HepG2 (cell line): Measurements from ENCODE around the gene CSNK1E. TPM values are rescaled to one million over a fixed set of nuclear protein-coding genes. Genes with fewer than 3 reads are reported as not detected.

Source experiments
- AHR ChIP-seq: IDR thresholded peaks from 2 replicates; pipeline ENCODE4 v1.6.1; 2018; ENCODE audit warnings: missing genetic modification reagents, missing compliant biosample characterization
- ETV6 ChIP-seq: sonication (generic); formaldehyde crosslinking; conservative IDR thresholded peaks from 2 replicates; pipeline ENCODE4 v1.4.0; 2020; ENCODE audit warnings: missing genetic modification reagents
- HDAC1 ChIP-seq: sonication (generic); formaldehyde crosslinking; IDR thresholded peaks from 2 replicates; pipeline ENCODE4 v1.5.1; 2020; ENCODE audit warnings: mild to moderate bottlenecking, missing genetic modification reagents
- IKZF4 ChIP-seq: sonication (generic); formaldehyde crosslinking; IDR thresholded peaks from 2 replicates; pipeline ENCODE4 v1.5.1; 2020; ENCODE audit warnings: borderline replicate concordance, mild to moderate bottlenecking, low read depth, missing genetic modification reagents; ENCODE audit errors: not compliant biosample characterization
- MED1 ChIP-seq: sonication (generic); formaldehyde crosslinking; IDR thresholded peaks from 2 replicates; pipeline ENCODE4 v1.4.0; 2020; ENCODE audit warnings: missing genetic modification reagents
- MYC ChIP-seq: sonication (generic); formaldehyde crosslinking; IDR thresholded peaks from 2 replicates; pipeline ENCODE4 v1.9.0; 2021; ENCODE audit warnings: missing genetic modification reagents, borderline replicate concordance
- NR2F6 ChIP-seq, 2 experiments: IDR thresholded peaks; 2 replicates each; pipeline ENCODE4 v1.6.1; 2016; ENCODE audit warnings: antibody characterized with exemption in 1 of 2, mild to moderate bottlenecking in 1 of 2
- RNF2 ChIP-seq: fragments of 450-650 bp; conservative IDR thresholded peaks from 2 replicates; pipeline ENCODE4 v1.6.1; 2016; ENCODE audit warnings: low read depth
- SALL1 ChIP-seq: sonication (generic); formaldehyde crosslinking; IDR thresholded peaks from 2 replicates; pipeline ENCODE4 v1.8.0; 2022; ENCODE audit warnings: mild to moderate bottlenecking, missing genetic modification reagents
- SAP130 ChIP-seq: IDR thresholded peaks from 2 replicates; pipeline ENCODE4 v1.6.1; 2016; ENCODE audit warnings: low read depth
- SP1 ChIP-seq, 2 experiments: fragments of 450-650 bp in 1 of 2; sonication (generic) in 1 of 2; formaldehyde crosslinking in 1 of 2; IDR thresholded peaks; 2 replicates each; pipeline versions ENCODE4 v1.4.0 to v1.6.1; 2016 to 2020; ENCODE audit warnings: missing genetic modification reagents in 1 of 2
- TFE3 ChIP-seq: IDR thresholded peaks from 2 replicates; pipeline ENCODE4 v1.6.1; 2016
- ZNF275 ChIP-seq: sonication (generic); formaldehyde crosslinking; IDR thresholded peaks from 2 replicates; pipeline ENCODE4 v1.8.0; 2022; ENCODE audit warnings: missing genetic modification reagents, mild to moderate bottlenecking, inconsistent platforms, borderline replicate concordance
- ZNF414 ChIP-seq: sonication (generic); formaldehyde crosslinking; IDR thresholded peaks from 2 replicates; pipeline ENCODE4 v1.5.0; 2020; ENCODE audit warnings: missing genetic modification reagents
- ZNF549 ChIP-seq: sonication (generic); formaldehyde crosslinking; IDR thresholded peaks from 2 replicates; pipeline ENCODE4 v1.5.0; 2020; ENCODE audit warnings: missing genetic modification reagents
- ZNF687 ChIP-seq: sonication (generic); formaldehyde crosslinking; IDR thresholded peaks from 2 replicates; pipeline ENCODE4 v1.5.1; 2020; ENCODE audit warnings: mild to moderate bottlenecking, missing genetic modification reagents, moderate library complexity
- ZNF691 ChIP-seq: sonication (generic); formaldehyde crosslinking; IDR thresholded peaks from 2 replicates; pipeline ENCODE4 v1.4.0; 2020; ENCODE audit warnings: missing genetic modification reagents, low read depth, mild to moderate bottlenecking, borderline replicate concordance
- ZNF746 ChIP-seq: sonication (generic); formaldehyde crosslinking; IDR thresholded peaks from 2 replicates; pipeline ENCODE4 v1.8.0; 2022; ENCODE audit warnings: mild to moderate bottlenecking, missing genetic modification reagents
- ZNF773 ChIP-seq: sonication (generic); formaldehyde crosslinking; IDR thresholded peaks from 2 replicates; pipeline ENCODE4 v1.4.0; 2020; ENCODE audit warnings: missing genetic modification reagents, borderline replicate concordance
- ZSCAN20 ChIP-seq: sonication (generic); formaldehyde crosslinking; IDR thresholded peaks from 2 replicates; pipeline ENCODE4 v1.4.0; 2020; ENCODE audit warnings: missing genetic modification reagents, mild to moderate bottlenecking, borderline replicate concordance
- ZSCAN22 ChIP-seq: sonication (generic); formaldehyde crosslinking; IDR thresholded peaks from 2 replicates; pipeline ENCODE4 v1.4.0; 2020; ENCODE audit warnings: mild to moderate bottlenecking, missing genetic modification reagents
- polyA plus RNA-seq, 8 experiments: library from polyadenylated mRNA; depleted of rRNA in 3 of 8; stranded (reverse) in 7 of 8; unstranded in 1 of 8; fragments of >200 nt; fragmentation: Illumina TruSeq in 4 of 8; extraction: Trizol in 4 of 8; gene quantifications; 2 replicates each; pipeline versions ENCODE4 v1.2.1 to v1.2.3, GENCODE V29; 2011 to 2016; ENCODE audit warnings: low read depth in 4 of 8, missing spikeins in 1 of 8, mixed read lengths in 1 of 8; ENCODE audit not compliant: insufficient read depth in 1 of 8
- total RNA-seq, 5 experiments: library from RNA; depleted of rRNA; stranded (reverse); fragments of >200 nt; fragmentation: Illumina TruSeq; extraction: Trizol; gene quantifications; 2 replicates each; pipeline ENCODE4 v1.2.3, GENCODE V29; 2016; ENCODE audit warnings: low read depth in 1 of 5

Gene CSNK1E
- total and polyA plus RNA-seq, 2 of the 13 experiments (the other 11 are each of a cell fraction or from before 2014, with no cell fraction given), result 34.7 to 129 TPM

- TF ChIP-seq ZNF414 (CRISPR knock-in tag), result peak; percentile 76
- TF ChIP-seq ZNF549 (CRISPR knock-in tag), result no peak
- peak; percentile 88 for TF ChIP-seq MYC (CRISPR knock-in tag)
- TF ChIP-seq MED1 (CRISPR knock-in tag), result peak; percentile 53
- TF ChIP-seq ZNF746 (CRISPR knock-in tag), result 0 out of 2 replicates have a peak, but pooled peaks have one; percentile 55
- 0 out of 2 replicates have a peak, but pooled peaks have one; percentile 11 for TF ChIP-seq AHR (CRISPR knock-in tag)
- TF ChIP-seq ZNF773 (CRISPR knock-in tag), result no peak
- peak; percentile 66 for TF ChIP-seq ZNF687
- TF ChIP-seq ZNF691 (CRISPR knock-in tag), result 0 out of 2 replicates have a peak, but pooled peaks have one; percentile 13
- no peak for TF ChIP-seq ZNF275 (CRISPR knock-in tag)
- no peak for TF ChIP-seq SP1 (IDR thresholded peaks at IDR 0.05)
- no peak for TF ChIP-seq SP1 (CRISPR knock-in tag; IDR thresholded peaks at IDR 0.05)
- peak; percentile 19; the same call in 1 of the 2 replicates for TF ChIP-seq HDAC1
- peak; percentile 72 for TF ChIP-seq IKZF4 (CRISPR knock-in tag)
- no peak for TF ChIP-seq ZSCAN22 (CRISPR knock-in tag)
- TF ChIP-seq ZSCAN20 (CRISPR knock-in tag), result 0 out of 2 replicates have a peak, but pooled peaks have one; percentile 52
- TF ChIP-seq SALL1 (CRISPR knock-in tag), result peak; percentile 73
- TF ChIP-seq RNF2, result no peak
- peak; percentile 91 for TF ChIP-seq SAP130 (CRISPR knock-in tag)
- no peak for TF ChIP-seq NR2F6 (IDR thresholded peaks at IDR 0.05)
- peak; percentile 25; the same call in 1 of the 2 replicates for TF ChIP-seq NR2F6 (CRISPR knock-in tag; IDR thresholded peaks at IDR 0.05)
- 0 out of 2 replicates have a peak, but pooled peaks have one; percentile 43 for TF ChIP-seq ETV6 (CRISPR knock-in tag)
- peak; percentile 38; the same call in 1 of the 2 replicates for TF ChIP-seq TFE3 (CRISPR knock-in tag)
Observed at GRCh38 chr22:38317995-38318715, 922 bp upstream of the CSNK1E start (continued).
